ENCODE measurements around the gene CCDC50.

DNA sequence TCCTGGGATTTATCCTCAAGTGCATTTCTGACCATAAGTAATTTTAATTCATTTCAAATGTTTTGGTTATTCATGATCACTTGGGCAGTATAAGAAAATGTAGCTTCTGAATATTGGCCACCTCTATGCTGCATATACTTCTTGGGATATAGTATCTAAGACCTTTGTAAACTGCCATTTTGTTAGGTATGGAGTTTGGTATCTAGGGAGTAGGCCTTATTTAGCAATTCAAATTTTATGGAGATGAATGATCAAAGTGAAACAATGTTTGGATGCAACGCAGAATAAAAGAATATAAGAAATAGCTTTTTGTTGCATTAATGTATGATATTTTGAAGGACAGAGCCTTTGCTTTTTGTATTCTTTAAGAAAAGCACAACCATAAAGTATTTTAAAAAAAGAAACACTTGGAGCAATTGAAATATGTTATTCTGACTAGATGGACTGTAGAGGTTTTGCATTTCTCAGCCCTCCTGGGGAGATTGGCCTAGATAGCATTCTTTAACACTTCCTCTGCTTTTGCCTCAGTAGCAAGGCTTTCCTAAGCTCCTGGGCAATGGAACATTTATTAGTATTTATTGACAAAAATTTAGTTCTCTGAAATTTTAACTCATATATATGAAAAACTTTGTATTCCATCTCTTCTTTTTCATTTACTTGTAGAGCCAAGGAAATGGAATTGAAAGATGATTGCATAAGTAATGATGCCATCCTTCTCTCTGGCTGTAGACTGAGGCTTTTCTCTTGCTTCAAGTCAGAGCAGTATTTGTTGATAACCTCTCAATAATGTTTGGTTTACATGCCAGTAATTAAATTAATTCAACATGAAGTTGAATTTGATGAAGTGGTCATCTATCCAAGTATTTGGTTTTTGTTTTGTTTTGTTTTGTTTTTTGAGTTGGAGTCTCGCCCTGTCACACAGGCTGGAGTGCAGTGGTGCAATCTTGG, 62.9 kb downstream of the CCDC50 start:
- no peak for TF ChIP-seq POLR2AphosphoS5 (IDR thresholded peaks at IDR 0.05)
- TF ChIP-seq CTCF (IDR thresholded peaks at IDR 0.05) = no peak

All from breast epithelium (tissue), 3 donors.